Neural cell (in vitro differentiated cells): ENCODE data around the gene HSPB7. TPM values are rescaled to one million over a fixed set of nuclear protein-coding genes. Genes with fewer than 3 reads are reported as not detected.
"Not testable (repeated sequence)": the region's sequence is repeated elsewhere in the genome, so short reads cannot be mapped to it uniquely, and the experiment has no call there.

ENCODE experiments used
- H2AFZ ChIP-seq: fragments of 200-600, 300-800 bp; sonication (generic), shearing (Covaris generic); 2 replicates; pipeline ENCODE4 v1.6.0; 2014; ENCODE audit warnings: low read depth, mild to moderate bottlenecking, antibody characterized with exemption, low read length, moderate library complexity
- H3F3A ChIP-seq: fragments of 200-600 bp; shearing (Covaris generic); 2 replicates; pipeline ENCODE4 v1.6.1; 2016; ENCODE audit warnings: mild to moderate bottlenecking, moderate library complexity, mixed read lengths, antibody characterized with exemption, low read length; ENCODE audit not compliant: insufficient read depth, poor library complexity, severe bottlenecking
- H3K27ac ChIP-seq: fragments of 200-600, 300-800 bp; sonication (generic), shearing (Covaris generic); 2 replicates; pipeline ENCODE4 v1.5.1; 2014; ENCODE audit warnings: mild to moderate bottlenecking, low read length, moderate library complexity
- H3K27me3 ChIP-seq: fragments of 300-800, 200-600 bp; sonication (generic), shearing (Covaris generic); 2 replicates; pipeline ENCODE4 v1.6.0; 2014; ENCODE audit warnings: mild to moderate bottlenecking, low read depth, low read length, moderate library complexity; ENCODE audit not compliant: insufficient read depth
- H3K36me3 ChIP-seq: fragments of 300-800, 200-600 bp; sonication (generic), shearing (Covaris generic); 2 replicates; pipeline ENCODE4 v1.5.1; 2014; ENCODE audit warnings: mild to moderate bottlenecking, antibody characterized with exemption, low read length, moderate library complexity; ENCODE audit not compliant: insufficient read depth
- H3K4me2 ChIP-seq: fragments of 300-800, 200-600 bp; sonication (generic), shearing (Covaris generic); 2 replicates; pipeline ENCODE4 v1.6.0; 2014; ENCODE audit warnings: mild to moderate bottlenecking, low read length
- H3K4me3 ChIP-seq: fragments of 300-800, 200-600 bp; sonication (generic), shearing (Covaris generic); 2 replicates; pipeline ENCODE4 v1.5.1; 2014; ENCODE audit warnings: mild to moderate bottlenecking, low read length, moderate library complexity
- H3K79me2 ChIP-seq: fragments of 200-600 bp; shearing (Covaris generic); replicated peaks from 2 replicates; pipeline ENCODE4 v1.6.0; 2014; ENCODE audit warnings: mild to moderate bottlenecking, low read length, moderate library complexity; ENCODE audit not compliant: insufficient read depth
- H3K9ac ChIP-seq: fragments of 300-800, 200-600 bp; sonication (generic), shearing (Covaris generic); 2 replicates; pipeline ENCODE4 v1.6.1; 2016; ENCODE audit warnings: mild to moderate bottlenecking, low read length, mixed read lengths
- H3K9me2 ChIP-seq: fragments of 200-600 bp; shearing (Covaris generic); 2 replicates; pipeline ENCODE4 v1.6.1; 2016; ENCODE audit warnings: mild to moderate bottlenecking, low read length, mixed read lengths; ENCODE audit not compliant: insufficient read depth
- H3K9me3 ChIP-seq: fragments of 200-600, 300-800 bp; sonication (generic), shearing (Covaris generic); 2 replicates; pipeline ENCODE4 v1.6.1; 2016; ENCODE audit warnings: mild to moderate bottlenecking, mixed run types, low read length, moderate library complexity, mixed read lengths
- H4K20me1 ChIP-seq: fragments of 200-600 bp; shearing (Covaris generic); 2 replicates; pipeline ENCODE4 v1.6.1; 2016; ENCODE audit warnings: mild to moderate bottlenecking, mixed run types; ENCODE audit not compliant: insufficient read depth
- EP300 ChIP-seq: fragments of 450-650 bp; conservative IDR thresholded peaks from 2 replicates; pipeline ENCODE4 v1.6.1; 2014; ENCODE audit warnings: antibody characterized with exemption, mild to moderate bottlenecking, moderate library complexity; ENCODE audit not compliant: poor library complexity, severe bottlenecking
- EZH2 ChIP-seq: fragments of 200-600, 300-800 bp; shearing (Covaris generic), sonication (generic); IDR thresholded peaks from 2 replicates; pipeline ENCODE4 v1.6.1; 2014; ENCODE audit warnings: antibody characterized with exemption, low read length, borderline replicate concordance, mild to moderate bottlenecking; ENCODE audit not compliant: insufficient read depth, poor library complexity, severe bottlenecking
- MXI1 ChIP-seq: fragments of 450-650 bp; conservative IDR thresholded peaks from 2 replicates; pipeline ENCODE4 v1.6.1; 2014; ENCODE audit warnings: antibody characterized with exemption, mild to moderate bottlenecking; ENCODE audit not compliant: poor library complexity, severe bottlenecking
- POLR2AphosphoS5 ChIP-seq: IDR thresholded peaks from 2 replicates; pipeline ENCODE4 v1.6.1; 2012
- RAD21 ChIP-seq: fragments of 450-650 bp; conservative IDR thresholded peaks from 2 replicates; pipeline ENCODE4 v1.6.1; 2014; ENCODE audit warnings: antibody characterized with exemption, mild to moderate bottlenecking, moderate library complexity
- SMC3 ChIP-seq: fragments of 450-650 bp; conservative IDR thresholded peaks from 2 replicates; pipeline ENCODE4 v1.6.1; 2014; ENCODE audit warnings: antibody characterized with exemption, mild to moderate bottlenecking, moderate library complexity; ENCODE audit not compliant: poor library complexity
- TAF1 ChIP-seq: IDR thresholded peaks from 2 replicates; pipeline ENCODE4 v1.6.1; 2012; ENCODE audit warnings: low read depth
- polyA plus RNA-seq: library from polyadenylated mRNA; depleted of rRNA; stranded (reverse); fragments of >200 nt; gene quantifications from 2 replicates; pipeline ENCODE4 v1.2.3, GENCODE V29; 2014
- TF ChIP-seq, protein P1 (sequence below): fragments of 450-650 bp; IDR thresholded peaks from 2 replicates; pipeline ENCODE4 v1.5.1; 2014; ENCODE audit warnings: antibody characterized with exemption, mild to moderate bottlenecking, moderate library complexity; ENCODE audit not compliant: poor library complexity, severe bottlenecking
- TF ChIP-seq, protein P2 (sequence below): IDR thresholded peaks from 2 replicates; pipeline ENCODE4 v1.6.1; 2012; ENCODE audit warnings: borderline replicate concordance

The HSPB7 gene
- polyA plus RNA-seq, 1 donor from 2014 or later, result not detected

DNA sequence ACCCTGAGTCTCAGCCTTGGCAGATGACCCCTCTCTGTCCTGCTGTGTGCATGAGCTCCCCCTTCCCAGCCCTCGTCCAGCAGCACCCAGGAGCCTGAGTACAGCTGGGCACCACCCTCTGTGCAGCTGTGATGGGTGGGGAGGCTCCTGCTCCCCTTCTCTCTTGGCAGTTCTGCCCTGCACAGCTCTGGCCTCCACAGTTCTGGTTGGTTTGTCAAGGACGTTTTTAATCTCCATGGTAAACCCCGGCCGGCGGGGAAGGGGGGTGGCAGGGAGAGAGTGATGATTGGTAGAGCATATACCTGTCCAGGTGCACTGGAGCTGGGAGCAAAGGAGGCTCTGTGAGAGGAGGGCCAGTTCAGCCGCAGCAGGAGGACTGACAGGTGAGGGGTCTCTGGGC is 3.8 kb upstream of the HSPB7 start, which contains the start of gene CLCNKA:
TSS of gene CLCNKA (plus strand) at position 356 of the 400 bp plus-strand sequence. CDS start 584 bp downstream, outside the sequence.
- no peak within 1 kb of the TSS for H3K9ac ChIP-seq
- no peaks in the 10 kb centered on the region for H3K36me3 ChIP-seq
- no peaks in the 10 kb centered on the region for H3K9me3 ChIP-seq
- no peak within 1 kb of the TSS for H3K4me2 ChIP-seq
- H3K4me3 ChIP-seq, result no peak within 1 kb of the TSS
- no peaks in the 10 kb centered on the region for H3K79me2 ChIP-seq
- H3K9me2 ChIP-seq, result no peaks in the 10 kb centered on the region
- no peaks in the 10 kb centered on the region for H3F3A ChIP-seq
- no peak within 1 kb of the TSS for H2AFZ ChIP-seq
- H3K27me3 ChIP-seq, result no peaks in the 10 kb centered on the region
- TF ChIP-seq POLR2AphosphoS5 (no peak), TAF1 (no peak), RAD21 (no peak), EP300 (no peak), MXI1 (no peak), EZH2 (no peak), SMC3 (no peak)
- TF ChIP-seq, protein P1, sequence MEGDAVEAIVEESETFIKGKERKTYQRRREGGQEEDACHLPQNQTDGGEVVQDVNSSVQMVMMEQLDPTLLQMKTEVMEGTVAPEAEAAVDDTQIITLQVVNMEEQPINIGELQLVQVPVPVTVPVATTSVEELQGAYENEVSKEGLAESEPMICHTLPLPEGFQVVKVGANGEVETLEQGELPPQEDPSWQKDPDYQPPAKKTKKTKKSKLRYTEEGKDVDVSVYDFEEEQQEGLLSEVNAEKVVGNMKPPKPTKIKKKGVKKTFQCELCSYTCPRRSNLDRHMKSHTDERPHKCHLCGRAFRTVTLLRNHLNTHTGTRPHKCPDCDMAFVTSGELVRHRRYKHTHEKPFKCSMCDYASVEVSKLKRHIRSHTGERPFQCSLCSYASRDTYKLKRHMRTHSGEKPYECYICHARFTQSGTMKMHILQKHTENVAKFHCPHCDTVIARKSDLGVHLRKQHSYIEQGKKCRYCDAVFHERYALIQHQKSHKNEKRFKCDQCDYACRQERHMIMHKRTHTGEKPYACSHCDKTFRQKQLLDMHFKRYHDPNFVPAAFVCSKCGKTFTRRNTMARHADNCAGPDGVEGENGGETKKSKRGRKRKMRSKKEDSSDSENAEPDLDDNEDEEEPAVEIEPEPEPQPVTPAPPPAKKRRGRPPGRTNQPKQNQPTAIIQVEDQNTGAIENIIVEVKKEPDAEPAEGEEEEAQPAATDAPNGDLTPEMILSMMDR, result no peak
- TF ChIP-seq, protein P2, sequence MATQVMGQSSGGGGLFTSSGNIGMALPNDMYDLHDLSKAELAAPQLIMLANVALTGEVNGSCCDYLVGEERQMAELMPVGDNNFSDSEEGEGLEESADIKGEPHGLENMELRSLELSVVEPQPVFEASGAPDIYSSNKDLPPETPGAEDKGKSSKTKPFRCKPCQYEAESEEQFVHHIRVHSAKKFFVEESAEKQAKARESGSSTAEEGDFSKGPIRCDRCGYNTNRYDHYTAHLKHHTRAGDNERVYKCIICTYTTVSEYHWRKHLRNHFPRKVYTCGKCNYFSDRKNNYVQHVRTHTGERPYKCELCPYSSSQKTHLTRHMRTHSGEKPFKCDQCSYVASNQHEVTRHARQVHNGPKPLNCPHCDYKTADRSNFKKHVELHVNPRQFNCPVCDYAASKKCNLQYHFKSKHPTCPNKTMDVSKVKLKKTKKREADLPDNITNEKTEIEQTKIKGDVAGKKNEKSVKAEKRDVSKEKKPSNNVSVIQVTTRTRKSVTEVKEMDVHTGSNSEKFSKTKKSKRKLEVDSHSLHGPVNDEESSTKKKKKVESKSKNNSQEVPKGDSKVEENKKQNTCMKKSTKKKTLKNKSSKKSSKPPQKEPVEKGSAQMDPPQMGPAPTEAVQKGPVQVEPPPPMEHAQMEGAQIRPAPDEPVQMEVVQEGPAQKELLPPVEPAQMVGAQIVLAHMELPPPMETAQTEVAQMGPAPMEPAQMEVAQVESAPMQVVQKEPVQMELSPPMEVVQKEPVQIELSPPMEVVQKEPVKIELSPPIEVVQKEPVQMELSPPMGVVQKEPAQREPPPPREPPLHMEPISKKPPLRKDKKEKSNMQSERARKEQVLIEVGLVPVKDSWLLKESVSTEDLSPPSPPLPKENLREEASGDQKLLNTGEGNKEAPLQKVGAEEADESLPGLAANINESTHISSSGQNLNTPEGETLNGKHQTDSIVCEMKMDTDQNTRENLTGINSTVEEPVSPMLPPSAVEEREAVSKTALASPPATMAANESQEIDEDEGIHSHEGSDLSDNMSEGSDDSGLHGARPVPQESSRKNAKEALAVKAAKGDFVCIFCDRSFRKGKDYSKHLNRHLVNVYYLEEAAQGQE, result no peak
- no peaks in the 10 kb centered on the region for H4K20me1 ChIP-seq
- no peak within 1 kb of the TSS for H3K27ac ChIP-seq

DNA sequence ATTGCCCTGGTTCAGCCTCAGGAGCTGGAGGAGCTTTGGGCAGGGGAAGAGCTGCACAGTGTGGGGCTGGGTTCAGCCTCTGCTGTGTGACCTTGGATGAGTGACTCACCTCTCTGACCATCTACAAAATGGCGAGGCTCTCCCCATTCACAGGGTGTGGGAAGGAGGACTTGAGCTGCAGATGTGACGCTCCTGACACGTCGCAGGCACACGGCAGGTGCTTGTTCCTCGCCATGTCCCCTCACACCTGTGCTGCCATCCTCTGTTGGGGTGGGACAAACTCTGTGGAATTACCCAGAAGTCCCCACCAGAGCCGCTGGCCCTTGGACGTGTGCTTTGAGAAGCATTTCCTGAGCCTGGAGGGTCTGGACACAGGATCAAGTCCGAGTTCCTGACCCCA is 3.0 kb upstream of the HSPB7 start:
- H3K27me3 ChIP-seq, H4K20me1 ChIP-seq, H3K4me2 ChIP-seq, H3K4me3 ChIP-seq, H3F3A ChIP-seq, H3K9me2 ChIP-seq, H3K9me3 ChIP-seq, H2AFZ ChIP-seq, H3K27ac ChIP-seq, H3K36me3 ChIP-seq, H3K79me2 ChIP-seq, H3K9ac ChIP-seq: not testable (repeated sequence)

DNA sequence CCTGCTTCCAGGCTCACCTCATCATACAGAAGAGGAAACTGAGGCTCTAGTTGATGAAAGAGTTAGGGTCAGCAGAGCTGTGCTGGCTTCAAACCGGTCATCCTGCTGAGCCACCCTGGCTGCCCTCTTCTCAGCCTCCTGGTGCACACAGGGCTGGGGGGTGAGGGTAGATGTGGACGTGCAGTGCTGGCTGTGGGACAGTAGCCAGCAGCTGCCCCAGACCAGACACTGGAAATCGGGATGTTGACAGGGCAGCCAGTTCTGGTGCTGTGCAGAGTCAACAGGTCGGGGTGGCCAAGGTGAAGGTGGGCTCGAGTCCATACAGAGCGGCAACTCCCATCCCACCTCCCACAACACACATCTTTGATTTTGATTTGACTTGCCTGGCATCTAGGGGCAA is 2.5 kb upstream of the HSPB7 start:
- TF ChIP-seq, protein P2, result no peak
- TF ChIP-seq, protein P1, result no peak
- TF ChIP-seq POLR2AphosphoS5, result no peak
- no peak for TF ChIP-seq MXI1
- no peak for TF ChIP-seq TAF1
- no peak for TF ChIP-seq EZH2
- TF ChIP-seq EP300, result no peak
- TF ChIP-seq RAD21, result no peak
- no peak for TF ChIP-seq SMC3
- Histone ChIP-seq H3K27ac (no peak overlapping the region), H2AFZ (no peak overlapping the region), H3F3A (no peaks in the 10 kb centered on the region), H3K4me3 (no peak overlapping the region), H3K79me2 (no peaks in the 10 kb centered on the region), H3K9ac (no peak overlapping the region), H3K9me2 (no peaks in the 10 kb centered on the region), H4K20me1 (no peaks in the 10 kb centered on the region), H3K36me3 (no peaks in the 10 kb centered on the region), H3K4me2 (no peak overlapping the region), H3K27me3 (no peaks in the 10 kb centered on the region), H3K9me3 (no peaks in the 10 kb centered on the region)
